A172 (cell line): ENCODE results near the gene TRPC1. TPM values are rescaled to one million over a fixed set of nuclear protein-coding genes. Genes with fewer than 3 reads are reported as not detected.
"Not testable (repeated sequence)": the region's sequence is repeated elsewhere in the genome, so short reads cannot be mapped to it uniquely, and the experiment has no call there.

Experiments
- DNase-seq: peaks from one replicate; pipeline ENCODE4 v3.0.0-alpha.2; 2015; ENCODE audit warnings: low spot score
- total RNA-seq: library from RNA; depleted of rRNA; stranded (reverse); fragments of >200 nt; shearing (Covaris generic); gene quantifications from 2 replicates; pipeline ENCODE4 v1.2.3, GENCODE V29; 2014; rRNA removed

TRPC1 gene
- total RNA-seq, result 23.0 and 34.8 TPM in 2 replicates

GRCh38 chr3:142723968-142724681 is at the start of gene TRPC1:
Gene TRPC1 (plus strand): TSS chr3:142724034. CDS start chr3:142724560, 526 bp downstream.
- peak; percentile 77 for DNase-seq

GRCh38 chr3:142676151-142676550 is 47.7 kb upstream of the TRPC1 start:
- DNase-seq, result no peak

- DNase-seq, result no peak
These were observed 43.1 kb upstream of the TRPC1 start for GRCh38 chr3:142680710-142681109.

GRCh38 chr3:142690613-142691012 is 33.2 kb upstream of the TRPC1 start:
- DNase-seq, result no peak

- no peak for DNase-seq
These were observed 32.3 kb upstream of the TRPC1 start for GRCh38 chr3:142691527-142691926.

GRCh38 chr3:142693136-142693853 is 30.5 kb upstream of the TRPC1 start:
- no peak for DNase-seq

GRCh38 chr3:142694225-142694624 is 29.6 kb upstream of the TRPC1 start:
- no peak for DNase-seq

- no peak for DNase-seq
These were observed 18.6 kb upstream of the TRPC1 start for GRCh38 chr3:142705198-142705597.

GRCh38 chr3:142706321-142707127 is 17.3 kb upstream of the TRPC1 start:
- no peak for DNase-seq

- DNase-seq, result no peak
These were observed 14.6 kb upstream of the TRPC1 start for GRCh38 chr3:142709207-142709606.

GRCh38 chr3:142714882-142715281 is 9.0 kb upstream of the TRPC1 start:
- not testable (repeated sequence) for DNase-seq

GRCh38 chr3:142716102-142716501 is 7.7 kb upstream of the TRPC1 start:
- no peak for DNase-seq

- DNase-seq, result no peak
These were observed 218 bp upstream of the TRPC1 start for GRCh38 chr3:142723665-142723967.

- peak; percentile 63 for DNase-seq
These were observed 985 bp downstream of the TRPC1 start for GRCh38 chr3:142724682-142725356.

- DNase-seq, result no peak
These were observed 1.5 kb downstream of the TRPC1 start for GRCh38 chr3:142725357-142725739.

- DNase-seq, result no peak
These were observed 2.2 kb downstream of the TRPC1 start for GRCh38 chr3:142726017-142726416.

- no peak for DNase-seq
These were observed 8.2 kb downstream of the TRPC1 start for GRCh38 chr3:142732066-142732465.

- no peak for DNase-seq
These were observed 11.0 kb downstream of the TRPC1 start for GRCh38 chr3:142734834-142735233.

GRCh38 chr3:142735462-142735861 is 11.6 kb downstream of the TRPC1 start:
- DNase-seq, result no peak

- no peak for DNase-seq
These were observed 14.6 kb downstream of the TRPC1 start for GRCh38 chr3:142738396-142738795.

- DNase-seq, result no peak
These were observed 22.8 kb downstream of the TRPC1 start for GRCh38 chr3:142746646-142747045.

GRCh38 chr3:142750531-142750930 is 26.7 kb downstream of the TRPC1 start:
- not testable (repeated sequence) for DNase-seq
